ENCODE measurements around the gene TRPV2.

TRPV2 gene

GRCh38 chr17:16477666-16478065 is 62.3 kb downstream of the TRPV2 start:
- DNase-seq, result no peak

- no peak for DNase-seq
These were observed 63.3 kb downstream of the TRPV2 start for GRCh38 chr17:16478649-16479048.

GRCh38 chr17:16479264-16479663 is 63.9 kb downstream of the TRPV2 start:
- no peak for DNase-seq

GRCh38 chr17:16480995-16481394 is 65.6 kb downstream of the TRPV2 start:
- no peak for DNase-seq

GRCh38 chr17:16482253-16482652 is 66.9 kb downstream of the TRPV2 start:
- DNase-seq, result no peak

- no peak for DNase-seq
These were observed 67.8 kb downstream of the TRPV2 start for GRCh38 chr17:16483021-16483645.

GRCh38 chr17:16484445-16485175 is 69.2 kb downstream of the TRPV2 start:
- no peak for DNase-seq
